HCT116 (cell line): ENCODE data around the gene SYNPO.

Source experiments
- POLR2A ChIP-seq: IDR thresholded peaks from 2 replicates; pipeline ENCODE4 v1.7.0; 2011; ENCODE audit warnings: borderline replicate concordance; ENCODE audit not compliant: insufficient read depth, insufficient read length; ENCODE audit errors: extremely low read depth
- POLR2AphosphoS5 ChIP-seq: IDR thresholded peaks from 2 replicates; pipeline ENCODE4 v1.6.1; 2011; ENCODE audit warnings: mild to moderate bottlenecking, low read depth, low read length, moderate library complexity
- ZNF274 ChIP-seq: fragments of 200-500 bp; sonication (Bioruptor generic); IDR thresholded peaks from 2 replicates; pipeline ENCODE4 v1.6.1; 2014; ENCODE audit warnings: mild to moderate bottlenecking, low read depth, low read length, inconsistent platforms
- TF ChIP-seq, protein P1 (sequence below), 3 experiments: fragments of 200-600 bp in 1 of 3; sonication (generic) in 1 of 3; IDR thresholded peaks in 2 of 3; conservative IDR thresholded peaks in 1 of 3; 2 replicates each; pipeline ENCODE4 v1.5.1; 2012 to 2017; ENCODE audit warnings: low read depth in 2 of 3, low read length in 2 of 3, antibody characterized with exemption in 1 of 3, borderline replicate concordance in 1 of 3, control low read depth in 1 of 3, mild to moderate bottlenecking in 1 of 3, mixed read lengths in 1 of 3, mixed run types in 1 of 3, moderate library complexity in 1 of 3; ENCODE audit not compliant: insufficient read depth in 1 of 3

DNA sequence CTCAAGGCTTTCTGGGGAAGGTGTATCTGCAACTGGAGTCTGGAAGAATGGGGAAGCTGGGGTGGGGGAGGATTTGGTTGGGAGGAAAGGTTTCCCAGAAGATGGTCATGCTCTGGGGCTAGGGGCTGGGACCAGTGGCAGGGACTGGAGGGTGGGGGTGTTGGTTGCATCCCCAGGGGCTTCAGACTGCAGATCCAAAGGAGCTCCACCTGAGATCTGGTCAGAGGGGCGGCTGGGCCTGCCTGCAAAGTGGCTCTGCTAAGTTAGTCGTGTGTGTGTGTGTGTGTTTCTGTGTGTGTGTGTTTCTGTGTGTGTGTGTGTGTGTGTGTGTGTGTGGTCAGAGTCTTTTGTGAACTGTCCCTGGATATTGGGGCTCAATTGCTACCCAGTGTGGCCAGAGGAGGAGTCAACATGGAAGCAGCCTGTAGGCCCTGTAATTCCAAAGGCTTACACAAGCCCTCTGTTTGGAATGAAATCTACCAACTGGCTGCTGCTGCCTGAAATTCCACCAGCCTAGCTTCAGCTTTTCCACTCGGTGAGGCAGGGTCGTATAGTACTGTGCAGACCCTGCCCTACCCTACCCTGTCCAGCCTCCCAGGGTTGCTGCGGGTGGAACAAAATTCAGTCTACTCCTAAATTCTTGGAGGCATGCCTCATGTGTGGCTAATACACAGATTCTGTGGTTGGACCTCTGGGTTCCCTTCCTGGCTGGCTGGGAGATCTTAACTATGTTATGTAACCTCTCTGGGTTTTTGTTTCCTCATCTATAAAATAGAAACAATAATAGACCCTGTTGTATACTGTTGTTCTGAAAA, 12.5 kb upstream of the SYNPO start:
- TF ChIP-seq, protein P1, sequence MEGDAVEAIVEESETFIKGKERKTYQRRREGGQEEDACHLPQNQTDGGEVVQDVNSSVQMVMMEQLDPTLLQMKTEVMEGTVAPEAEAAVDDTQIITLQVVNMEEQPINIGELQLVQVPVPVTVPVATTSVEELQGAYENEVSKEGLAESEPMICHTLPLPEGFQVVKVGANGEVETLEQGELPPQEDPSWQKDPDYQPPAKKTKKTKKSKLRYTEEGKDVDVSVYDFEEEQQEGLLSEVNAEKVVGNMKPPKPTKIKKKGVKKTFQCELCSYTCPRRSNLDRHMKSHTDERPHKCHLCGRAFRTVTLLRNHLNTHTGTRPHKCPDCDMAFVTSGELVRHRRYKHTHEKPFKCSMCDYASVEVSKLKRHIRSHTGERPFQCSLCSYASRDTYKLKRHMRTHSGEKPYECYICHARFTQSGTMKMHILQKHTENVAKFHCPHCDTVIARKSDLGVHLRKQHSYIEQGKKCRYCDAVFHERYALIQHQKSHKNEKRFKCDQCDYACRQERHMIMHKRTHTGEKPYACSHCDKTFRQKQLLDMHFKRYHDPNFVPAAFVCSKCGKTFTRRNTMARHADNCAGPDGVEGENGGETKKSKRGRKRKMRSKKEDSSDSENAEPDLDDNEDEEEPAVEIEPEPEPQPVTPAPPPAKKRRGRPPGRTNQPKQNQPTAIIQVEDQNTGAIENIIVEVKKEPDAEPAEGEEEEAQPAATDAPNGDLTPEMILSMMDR (IDR thresholded peaks at IDR 0.05 in 2 of 3, conservative IDR thresholded peaks at IDR 0.05 in 1 of 3; ENCODE audit: borderline replicate concordance in 1 of 3, insufficient read depth in 1 of 3, low read depth in 2 of 3, low read length in 2 of 3) = no peak
- TF ChIP-seq POLR2A (no peak), ZNF274 (no peak), POLR2AphosphoS5 (no peak)
